ENCODE results near the gene MORN1.
"Not testable (repeated sequence)": the region's sequence is repeated elsewhere in the genome, so short reads cannot be mapped to it uniquely, and the experiment has no call there.

Gene MORN1

DNA sequence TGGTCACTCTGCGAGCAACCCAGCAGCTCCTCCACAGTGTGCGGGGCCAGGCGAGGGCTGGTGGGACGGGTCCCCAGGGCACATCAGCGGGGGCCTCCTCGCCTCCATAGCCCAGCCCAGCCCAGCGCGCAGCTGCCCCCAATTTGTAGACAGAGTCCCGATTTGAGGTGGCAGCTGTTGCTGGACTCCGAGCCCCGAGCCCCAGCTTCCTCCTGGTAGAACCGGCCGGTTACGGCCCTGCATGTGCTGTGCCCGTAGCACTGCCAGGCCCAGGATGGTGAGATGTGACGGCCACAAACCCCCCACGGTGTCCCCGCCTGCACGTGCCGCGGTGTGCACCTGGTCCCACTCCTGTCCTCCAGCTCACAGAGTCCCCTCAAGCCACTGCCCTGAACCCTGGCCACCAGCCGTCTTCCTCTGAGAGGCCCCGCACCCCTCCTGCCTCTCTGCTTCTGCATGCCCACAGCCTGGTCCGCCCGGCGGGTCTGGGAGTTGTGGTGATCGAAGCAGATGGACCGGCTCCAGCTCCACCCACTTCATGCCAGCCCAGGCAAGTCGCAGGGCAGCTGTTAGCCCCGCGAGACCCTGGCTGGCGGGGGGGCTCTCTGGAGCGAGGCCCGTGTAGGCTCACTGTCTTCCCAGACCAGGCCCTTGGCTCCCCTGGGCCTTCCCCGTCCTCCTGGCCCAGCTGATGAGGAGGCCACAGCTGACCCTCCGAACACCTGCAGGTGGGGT lies 55.5 kb downstream of the MORN1 start:
- no peak for FAIRE-seq

DNA sequence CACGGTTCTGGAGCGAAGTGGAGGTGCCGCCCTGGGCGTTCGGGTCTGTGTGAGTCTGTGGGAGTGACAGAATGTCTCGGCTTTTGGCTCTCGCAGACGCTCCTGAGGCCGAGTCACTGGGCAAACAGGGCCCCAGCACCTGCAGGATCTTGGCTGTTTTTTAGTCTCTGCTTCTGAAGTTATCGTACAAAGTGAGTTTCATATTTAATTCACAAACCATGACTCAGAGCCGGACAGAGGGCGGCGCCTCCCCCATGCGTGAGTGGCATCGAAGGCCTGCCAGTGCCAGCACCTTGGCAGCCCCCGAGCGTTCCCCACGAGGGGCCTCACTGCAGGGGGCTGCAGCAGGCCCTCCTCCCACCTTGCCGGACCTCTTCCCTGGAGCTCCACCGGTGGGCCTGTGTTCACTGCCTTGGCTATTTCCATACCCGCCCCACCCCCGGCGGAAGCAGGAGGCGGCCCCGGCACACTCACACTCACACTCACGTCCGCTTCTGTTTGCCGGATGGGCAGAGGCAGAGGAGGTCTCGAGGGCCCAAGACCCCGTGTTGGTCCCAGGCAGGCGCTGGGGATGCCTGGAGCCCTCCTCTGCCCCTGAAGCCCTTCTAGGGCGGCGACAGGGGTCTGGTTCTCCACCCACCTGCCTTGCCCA lies 56.3 kb downstream of the MORN1 start:
- no peak for FAIRE-seq

DNA sequence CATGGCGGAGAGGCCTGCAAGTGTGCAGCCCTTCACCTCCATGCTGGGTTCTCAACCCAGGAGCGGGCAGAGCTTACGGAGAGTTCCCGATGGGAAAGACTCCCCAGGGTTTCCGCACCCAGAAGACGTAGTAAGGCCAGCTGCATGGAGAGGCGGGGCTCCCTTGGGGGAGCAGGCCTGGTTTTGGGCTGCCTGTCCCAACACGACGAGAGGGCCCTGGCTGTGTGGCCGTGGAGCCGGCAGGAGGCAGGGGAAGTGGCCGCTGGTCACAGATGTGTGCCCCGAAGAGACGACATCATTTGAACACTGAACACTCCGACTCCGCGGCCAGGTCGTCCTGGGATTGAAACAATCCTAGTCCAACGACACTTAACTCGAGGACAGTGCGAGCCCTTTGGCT lies 57.0 kb downstream of the MORN1 start:
- FAIRE-seq: no peak

DNA sequence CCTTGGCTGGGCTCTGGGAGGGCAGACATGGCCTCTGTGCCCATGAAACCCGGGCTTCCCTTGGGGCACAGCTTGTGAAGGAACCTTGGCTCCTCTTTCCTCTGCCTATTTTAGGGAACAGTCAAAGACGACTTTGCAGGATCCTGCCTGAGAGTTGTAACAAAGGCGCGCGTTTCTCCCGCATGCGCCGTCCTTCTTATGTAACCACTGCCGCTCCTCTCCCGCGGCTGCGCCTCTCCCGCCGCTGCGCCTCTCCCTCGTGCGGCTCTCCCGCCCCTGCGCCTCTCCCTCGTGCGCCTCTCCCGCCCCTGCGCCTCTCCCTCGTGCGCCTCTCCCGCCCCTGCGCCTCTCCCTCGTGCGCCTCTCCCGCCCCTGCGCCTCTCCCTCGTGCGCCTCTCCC lies 59.8 kb downstream of the MORN1 start:
- FAIRE-seq: not testable (repeated sequence)

DNA sequence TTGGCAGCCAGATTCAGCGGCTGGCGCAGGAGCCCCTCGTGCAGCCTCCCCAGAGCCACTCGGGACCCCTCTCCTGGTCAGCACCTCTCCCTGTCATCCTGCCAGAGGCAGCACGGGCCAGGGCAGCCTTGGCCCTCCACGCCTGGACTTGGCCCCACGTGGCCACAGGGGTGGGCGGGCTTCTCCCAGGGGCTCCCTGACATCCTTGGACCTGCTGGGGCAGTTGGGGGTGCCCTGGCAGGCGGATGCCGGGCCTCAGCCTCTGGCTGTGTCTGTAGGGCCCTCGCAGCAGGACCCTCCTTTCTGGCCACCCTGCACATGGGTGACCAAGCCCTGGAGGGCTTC lies 60.2 kb downstream of the MORN1 start:
- no peak for FAIRE-seq

DNA sequence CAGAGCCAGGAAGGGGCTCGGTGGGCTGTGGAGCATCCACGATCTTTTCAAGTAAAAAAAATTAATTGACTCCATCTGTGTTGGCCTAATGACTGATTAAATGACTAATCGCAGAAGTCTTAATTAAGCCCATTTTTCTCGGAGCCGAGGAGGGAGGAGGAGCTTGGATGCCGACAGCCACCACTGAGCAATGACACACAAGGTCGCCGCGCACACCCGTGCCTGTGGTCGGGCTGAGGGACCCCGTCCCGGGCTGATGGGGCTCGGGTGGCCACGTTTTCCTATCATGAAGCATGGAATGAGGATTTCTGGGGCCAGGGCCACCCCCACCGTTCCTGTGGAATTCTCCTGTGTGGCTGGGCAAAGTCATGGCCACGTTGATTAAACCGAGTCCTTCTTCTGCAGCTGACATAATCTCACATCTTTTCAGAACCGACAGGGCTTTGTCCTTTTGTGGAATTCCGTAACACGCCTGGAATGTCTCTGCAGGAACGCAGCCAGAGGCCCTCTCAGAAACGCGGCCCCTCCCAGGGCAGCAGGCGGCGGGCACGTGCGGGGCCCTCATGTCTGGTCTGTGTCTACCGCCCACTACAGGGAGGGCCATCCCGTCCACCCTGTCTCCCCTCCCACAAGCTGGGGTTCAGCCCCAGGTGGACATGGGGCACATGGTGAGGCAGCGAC lies 60.7 kb downstream of the MORN1 start:
- no peak for FAIRE-seq

DNA sequence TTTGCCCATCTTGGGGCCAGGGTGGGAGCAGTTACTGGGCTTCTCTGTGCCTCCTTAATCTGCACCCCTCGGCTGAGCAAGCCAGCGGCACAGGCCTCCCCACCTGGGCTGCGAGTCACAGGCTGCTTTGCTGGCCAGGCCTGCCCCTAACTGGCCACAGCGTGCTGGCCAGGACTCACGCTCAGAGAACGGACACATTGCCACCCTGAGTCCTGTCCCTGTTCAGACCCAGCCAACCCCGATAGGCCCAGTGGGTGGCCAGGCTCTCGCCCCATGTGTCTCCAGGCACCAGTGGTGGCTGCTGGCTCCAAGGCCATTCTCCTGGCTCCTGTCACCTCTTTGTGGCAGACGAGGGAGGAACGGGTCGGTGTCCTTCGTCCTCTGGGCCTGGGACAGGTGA lies 61.3 kb downstream of the MORN1 start:
- no peak for FAIRE-seq

DNA sequence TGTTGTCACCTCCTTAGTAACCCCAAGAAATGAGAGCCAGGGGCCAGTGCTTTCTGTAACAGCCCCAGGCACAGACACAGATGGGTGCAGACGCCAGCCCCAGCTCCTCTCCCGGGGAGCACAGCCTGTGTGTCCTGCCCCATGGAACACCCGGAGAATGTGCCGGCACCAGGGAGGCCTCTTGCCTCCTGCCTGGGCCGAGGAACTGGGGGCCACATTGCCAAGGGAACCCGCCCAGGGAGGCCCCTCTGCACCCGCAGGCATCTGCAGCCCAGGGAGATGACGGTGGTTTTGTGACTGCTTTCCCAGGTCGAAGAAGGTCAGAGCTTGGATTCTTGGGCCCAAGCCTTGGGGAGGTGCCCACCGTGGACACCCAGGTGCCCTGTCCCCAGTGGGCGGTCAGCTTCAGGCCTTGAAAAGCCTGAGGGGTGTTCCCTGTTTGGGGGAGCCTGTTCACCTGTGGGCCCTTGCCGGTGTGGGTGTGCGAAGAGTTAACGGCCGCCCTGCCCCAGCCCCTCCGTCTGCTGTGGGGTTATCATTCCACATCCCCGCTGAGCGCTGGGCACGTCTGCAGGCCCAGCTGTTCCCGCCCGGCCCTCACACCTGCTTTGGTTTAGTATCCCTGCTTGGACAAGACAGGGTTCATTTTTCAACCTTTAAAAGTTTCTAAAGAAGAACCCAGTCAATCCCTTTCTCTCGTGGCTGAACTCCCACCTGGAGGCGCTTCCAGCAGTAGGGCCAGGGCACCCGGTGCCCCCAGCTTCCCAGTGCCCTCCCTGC lies 62.5 kb downstream of the MORN1 start:
- FAIRE-seq: no peak

DNA sequence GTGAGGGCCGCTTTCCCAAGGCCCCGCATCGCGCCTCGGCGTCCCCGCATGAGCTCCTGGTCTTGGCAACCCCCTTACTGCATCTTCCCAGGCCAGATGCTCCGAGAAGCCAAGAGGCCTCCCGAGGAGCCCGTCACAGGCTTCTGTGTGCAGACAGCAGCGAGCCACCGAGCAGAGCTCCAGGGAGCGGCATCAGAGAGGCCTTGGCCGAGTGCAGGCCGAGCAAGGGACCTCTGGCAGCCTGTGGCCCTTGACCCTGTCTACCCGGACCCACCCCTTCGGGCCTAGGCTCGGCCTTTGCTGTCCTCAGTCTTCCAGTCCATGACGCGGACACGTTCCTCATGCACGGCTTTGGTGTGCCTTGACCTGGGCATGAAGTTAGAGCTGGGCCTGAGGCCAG lies 63.5 kb downstream of the MORN1 start:
- no peak for FAIRE-seq

DNA sequence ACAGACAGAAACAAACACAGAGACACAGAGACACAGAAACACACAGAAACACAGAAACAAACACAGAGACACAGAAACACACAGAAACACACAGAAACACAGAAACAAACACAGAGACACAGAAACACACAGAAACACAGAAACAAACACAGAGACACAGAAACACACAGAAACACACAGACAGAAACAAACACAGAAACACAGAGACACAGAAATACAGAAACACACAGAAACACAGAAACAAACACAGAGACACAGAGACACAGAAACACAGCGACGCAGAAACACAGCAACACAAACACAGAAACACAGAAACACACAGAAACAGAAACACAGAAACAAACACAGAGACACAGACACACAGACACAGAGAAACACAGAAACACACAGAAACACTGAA lies 64.2 kb downstream of the MORN1 start:
- FAIRE-seq: not testable (repeated sequence)

DNA sequence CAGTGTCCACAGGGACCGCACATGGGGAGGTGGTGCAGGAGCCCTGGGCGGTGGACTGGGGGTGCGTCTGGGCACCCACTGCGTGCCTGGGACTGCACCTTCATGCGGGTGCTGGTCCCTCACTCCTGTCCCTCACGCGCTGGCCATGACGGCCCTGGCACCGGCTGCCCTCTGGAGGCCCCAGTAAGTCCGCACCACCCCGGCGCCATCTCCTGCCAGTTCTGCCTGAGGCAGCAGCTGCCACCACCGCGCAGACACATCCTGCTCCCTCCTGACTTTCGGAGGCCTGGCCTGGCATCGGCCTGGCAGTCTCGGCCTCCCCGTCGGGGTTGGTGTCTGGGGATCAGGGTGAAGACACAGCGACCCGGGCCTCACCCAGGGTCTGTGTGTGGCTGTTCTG lies 64.8 kb downstream of the MORN1 start:
- FAIRE-seq: no peak

DNA sequence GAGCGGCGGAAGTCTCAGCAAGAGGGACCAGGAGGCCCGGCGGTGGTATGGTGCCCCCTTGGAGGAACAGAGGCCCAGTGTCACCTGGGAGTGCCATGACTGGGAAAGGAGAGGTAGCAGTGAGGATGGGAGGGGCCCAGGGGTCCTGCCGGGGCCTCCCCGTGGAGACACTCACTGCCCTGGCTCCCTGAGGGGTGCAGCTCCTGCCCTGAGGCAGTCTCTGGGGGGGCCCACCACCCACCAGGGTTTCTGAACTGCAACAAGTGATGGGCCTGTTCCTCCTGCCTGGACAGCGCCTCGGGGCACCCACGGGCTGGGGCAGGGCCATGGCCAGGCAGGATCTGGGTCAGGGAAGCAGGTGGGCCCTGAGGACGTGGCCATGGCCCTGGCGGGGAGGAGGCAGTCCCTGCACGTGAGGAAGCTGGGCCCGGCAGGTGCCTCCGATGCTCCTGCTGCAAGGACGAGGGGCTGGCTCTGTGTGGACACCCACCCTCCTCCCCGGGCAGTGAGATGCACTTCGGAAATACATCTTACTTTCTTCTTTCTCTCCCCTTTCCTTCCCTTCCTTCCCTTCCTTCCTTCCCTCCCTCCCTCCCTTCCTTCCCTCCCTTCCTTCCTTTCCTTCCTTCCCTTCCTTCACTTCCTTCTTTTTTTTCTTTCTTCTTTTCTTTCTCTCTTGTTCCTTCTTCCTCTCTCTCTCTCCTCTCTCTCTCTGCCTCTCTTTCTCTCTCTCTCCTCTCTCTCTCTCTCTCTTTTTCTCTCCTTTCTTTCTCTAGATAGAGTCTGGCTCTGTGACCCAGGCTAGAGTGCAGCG lies 66.6 kb downstream of the MORN1 start:
- FAIRE-seq: no peak

DNA sequence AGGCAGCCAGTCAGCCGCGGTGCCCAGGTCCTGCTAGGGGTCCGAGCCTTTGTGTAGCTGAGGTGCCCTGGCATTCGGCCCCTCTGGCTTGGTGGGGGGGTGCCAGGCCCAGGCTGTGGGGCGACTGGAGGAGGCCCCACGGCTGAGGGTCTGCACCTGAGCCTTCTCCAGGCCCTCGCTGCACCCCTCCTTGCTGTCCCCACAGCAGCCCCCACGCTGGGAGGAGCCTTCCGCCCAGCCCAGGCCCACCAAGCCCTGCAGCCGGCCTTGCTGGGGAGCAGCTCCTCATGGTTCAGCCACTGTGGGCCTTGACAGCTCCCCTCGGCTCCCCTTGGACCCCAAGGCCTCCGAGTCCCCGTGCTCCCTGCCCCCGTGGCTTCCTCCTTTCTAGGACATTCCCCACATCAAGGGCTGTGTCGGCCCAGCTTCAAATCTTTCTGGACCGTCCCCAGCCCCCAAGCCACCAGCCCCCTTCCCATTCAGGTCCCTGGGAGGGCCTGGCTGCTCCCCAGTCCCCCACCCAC lies 67.8 kb downstream of the MORN1 start:
- no peak for FAIRE-seq

DNA sequence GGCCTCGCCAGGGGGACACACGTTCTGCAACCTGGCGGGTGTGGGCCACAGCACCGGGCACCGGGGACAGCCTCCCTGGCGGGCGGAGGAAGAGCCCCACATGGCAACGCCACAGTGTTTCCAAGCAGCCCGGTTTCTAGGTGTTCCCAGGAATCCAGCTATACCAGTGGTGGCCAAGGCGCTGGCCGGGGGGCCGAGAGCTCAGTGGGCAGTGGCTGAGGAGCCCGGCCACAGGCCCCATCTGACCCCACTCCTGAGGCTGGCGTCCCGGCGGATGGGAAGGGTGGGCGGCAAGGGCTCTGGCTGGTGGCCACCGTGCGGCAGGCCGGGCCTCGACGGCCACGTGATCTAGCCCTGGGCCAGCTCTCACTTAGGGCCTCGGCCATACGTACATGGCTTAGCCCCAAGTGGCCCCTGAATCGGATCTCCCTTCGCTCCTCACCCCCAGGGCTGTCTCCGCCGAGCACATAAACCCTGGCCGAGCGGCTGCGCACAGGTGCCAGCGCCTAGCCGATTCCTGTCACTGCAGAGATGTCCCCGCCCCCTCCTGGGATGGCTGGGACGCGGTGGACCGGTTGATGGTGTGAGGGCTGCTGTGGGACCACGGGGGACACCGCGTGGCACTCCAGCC lies 68.7 kb downstream of the MORN1 start:
- FAIRE-seq: no peak

DNA sequence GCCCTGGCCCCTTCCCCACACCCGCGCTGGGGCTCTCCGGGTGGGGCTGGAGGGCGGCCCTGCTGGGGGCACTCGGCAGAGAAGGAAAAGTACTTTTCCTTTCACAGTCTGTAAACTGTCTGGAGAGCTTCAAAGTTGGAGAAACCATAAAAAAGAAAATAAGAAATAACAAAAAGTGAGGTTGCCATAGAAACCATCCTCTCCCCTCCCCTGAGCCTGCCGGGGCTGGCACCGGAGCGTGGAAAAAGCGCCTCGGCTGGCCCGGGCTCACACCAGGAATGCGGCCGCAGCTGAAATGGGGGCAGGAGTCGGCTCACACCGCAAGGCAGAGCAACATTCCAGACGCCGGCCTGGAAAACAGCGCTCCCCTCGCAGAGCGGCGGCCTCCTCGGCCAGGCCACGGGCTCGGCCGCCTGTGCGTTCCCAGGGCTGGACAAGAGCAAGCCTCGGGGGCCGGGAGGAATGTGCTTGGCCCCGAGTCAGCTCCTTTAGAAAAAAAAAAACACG lies 69.2 kb downstream of the MORN1 start:
- no peak for FAIRE-seq

DNA sequence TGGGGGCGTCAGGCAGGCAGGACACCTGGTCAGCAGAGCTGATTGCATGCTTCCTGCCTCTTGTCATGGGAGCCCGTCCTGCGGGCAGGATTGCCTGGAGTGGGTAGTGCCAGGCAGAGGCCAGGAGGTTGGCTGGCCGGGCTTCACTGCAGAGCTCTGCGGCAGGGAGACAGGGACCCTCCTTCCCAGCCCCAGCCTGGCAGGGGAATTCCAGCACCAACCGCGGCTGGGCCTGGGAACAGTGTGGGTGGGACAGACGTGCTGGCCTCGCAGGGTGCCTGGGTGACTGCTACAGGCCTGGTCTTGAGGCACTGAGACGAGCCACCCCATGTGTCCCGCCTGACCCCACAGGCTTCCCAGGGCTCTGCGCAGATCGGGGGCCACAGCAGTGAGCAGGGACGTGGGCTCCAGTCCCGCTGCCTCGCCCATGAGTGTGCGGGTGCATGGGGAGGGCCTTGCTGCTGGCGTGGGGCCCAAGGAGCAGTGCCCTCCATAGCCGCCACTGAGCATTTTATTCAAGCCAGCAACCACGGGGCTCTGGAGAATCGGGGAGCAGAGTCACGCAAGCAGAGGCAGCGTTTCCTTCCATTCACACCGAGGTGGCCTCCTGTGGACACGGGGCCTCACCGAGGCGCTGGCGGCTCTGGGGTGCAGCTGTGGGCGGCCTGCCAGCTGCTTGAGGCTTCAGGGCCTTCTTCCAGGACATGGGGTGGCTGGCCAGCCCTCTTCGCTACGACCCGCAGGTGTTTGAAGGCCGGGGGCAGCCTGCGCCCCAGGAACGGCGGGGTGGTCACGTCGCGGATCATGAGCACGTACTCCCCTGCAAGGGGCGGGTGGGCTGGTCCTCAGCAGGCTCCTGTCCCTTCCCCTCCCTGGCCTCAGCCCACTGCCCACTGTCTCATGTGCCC lies 70.3 kb downstream of the MORN1 start:
- no peak for FAIRE-seq

DNA sequence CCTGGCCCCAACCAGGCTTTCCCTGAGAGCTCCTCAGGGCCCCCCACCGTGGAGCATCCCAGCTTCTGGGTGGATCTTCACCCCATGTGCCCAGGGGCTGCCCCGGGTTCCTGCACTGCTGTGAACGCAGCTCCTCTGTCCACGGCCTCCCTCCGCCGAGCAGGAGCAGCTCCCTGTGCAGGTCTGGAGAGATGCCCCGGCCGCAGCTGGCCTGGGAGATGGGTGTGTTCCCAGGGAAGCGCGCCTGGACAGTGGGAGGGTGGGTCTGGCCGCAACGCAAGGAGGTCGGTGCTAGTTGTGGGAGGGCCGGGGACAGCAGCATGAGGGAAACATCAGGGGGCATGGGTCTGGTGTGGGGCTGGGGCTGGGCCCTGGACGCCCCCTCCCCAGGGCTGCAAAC lies 71.3 kb downstream of the MORN1 start:
- no peak for FAIRE-seq

DNA sequence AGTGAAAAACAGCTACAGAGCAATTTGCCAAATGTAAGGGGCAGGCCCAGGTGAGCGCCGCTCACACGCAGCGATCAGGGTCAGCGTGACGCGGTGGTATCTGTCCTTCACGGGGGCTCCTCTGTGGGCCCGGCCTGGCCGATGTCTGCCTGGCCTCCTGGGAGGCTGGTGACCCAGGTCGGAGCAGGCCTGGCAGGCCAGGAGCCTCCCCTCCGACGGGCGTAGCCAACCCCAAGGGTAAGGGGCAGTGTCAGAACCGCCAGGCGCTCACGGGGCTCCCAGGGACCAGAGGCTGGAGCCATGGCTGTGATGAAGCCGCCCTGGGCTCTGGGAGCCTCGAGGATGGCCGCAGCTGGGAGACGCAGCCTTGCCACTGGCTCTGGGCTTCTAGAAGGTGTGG lies 72.1 kb downstream of the MORN1 start:
- no peak for FAIRE-seq

DNA sequence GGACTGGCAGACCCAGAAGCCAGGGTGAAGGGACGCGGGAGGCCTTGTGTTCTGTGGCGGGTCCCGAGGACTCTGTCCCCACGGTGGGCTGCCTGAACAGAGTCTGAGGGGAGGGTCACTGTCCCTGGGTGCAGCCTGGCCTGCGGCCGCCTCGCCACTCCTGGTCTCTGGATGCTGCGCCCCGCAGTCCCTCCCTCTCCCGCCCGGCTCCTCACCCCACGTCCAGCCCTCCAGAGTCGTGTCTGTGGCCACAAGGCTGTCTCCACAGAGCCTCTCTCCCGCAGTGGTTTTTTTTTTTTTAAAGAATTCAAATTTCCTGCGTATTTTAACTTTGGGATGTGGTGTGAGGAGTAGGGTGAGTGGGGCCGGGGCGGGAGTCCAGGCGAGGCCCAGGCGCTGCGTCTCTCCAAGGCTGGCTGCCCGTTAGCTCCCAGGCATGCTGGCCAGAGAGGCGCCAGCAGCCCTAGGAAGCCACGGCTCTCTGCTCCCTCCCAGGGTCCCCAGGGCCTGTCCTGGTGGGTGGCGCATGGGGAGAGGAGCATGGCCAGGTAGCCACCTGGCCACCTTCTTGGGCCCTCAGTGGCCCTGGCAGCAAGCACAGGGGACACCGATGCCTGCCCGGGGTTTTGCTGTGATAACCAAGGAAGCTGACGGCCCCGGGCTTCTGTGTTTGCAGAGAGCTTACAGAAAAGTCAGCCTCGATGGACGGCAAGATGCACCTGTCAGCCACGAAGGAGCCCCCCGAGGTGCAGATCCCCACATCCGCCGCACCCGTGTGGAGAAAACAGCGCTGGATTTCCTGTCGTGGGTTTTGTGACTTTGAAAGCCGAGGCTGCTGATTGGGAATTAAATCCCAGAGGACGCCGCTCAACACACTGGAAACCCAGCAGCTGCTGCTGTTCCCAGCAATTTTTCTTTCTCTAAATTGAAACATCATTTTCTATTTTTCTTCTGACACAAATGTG lies 72.8 kb downstream of the MORN1 start:
- FAIRE-seq: no peak
